HepG2 (cell line): ENCODE results near the gene GGCT. TPM values are rescaled to one million over a fixed set of nuclear protein-coding genes. Genes with fewer than 3 reads are reported as not detected.
A peak's percentile ranks its signal among the peaks of the same experiment; 100 is the strongest.

ENCODE experiments used
- ATAC-seq: fragments of 200-7000 bp; cut with Tn5 transposase; 3 replicates; pipeline ENCODE4 v1.9.1; 2020; ENCODE audit warnings: mild to moderate bottlenecking, moderate library complexity
- BruUV-seq: library from RNA; stranded (reverse); fragments of 400-500 nt; replicated peaks from 2 replicates; lab custom pipeline; 2021; lab: Mats Ljungman, UMichigan
- CTCF ChIA-PET: fragments of 300-600 bp; formaldehyde crosslinking; extraction: SDS; loops from one replicate; lab custom pipeline; 2021; ENCODE audit warnings: low total read pairs, inconsistent platforms, low intra/inter-chr PET ratio; lab: Yijun Ruan, JAX
- POLR2A ChIA-PET: fragments of 350-600 bp; sonication (Branson Sonifier 250); formaldehyde crosslinking; loops from one replicate; lab custom pipeline; 2020; ENCODE audit warnings: antibody characterized with exemption, inconsistent platforms; lab: Yijun Ruan, JAX
- DNase-seq: peaks from one replicate; pipeline ENCODE4 v3.0.0-alpha.2; 2015; ENCODE audit warnings: low spot score
- FAIRE-seq: peaks from 3 replicates; lab custom pipeline; 2011; peaks lifted over from hg19 to GRCh38; lab: Jason Lieb, UNC
- H2AFZ ChIP-seq: one replicate; pipeline ENCODE4 v1.6.1; 2011; ENCODE audit warnings: low read length, inconsistent platforms
- H3K27ac ChIP-seq: fragments of 300-600 bp; 3 replicates; pipeline ENCODE4 v1.8.0; 2011; ENCODE audit warnings: mixed run types, mild to moderate bottlenecking, mixed read lengths, low read length, inconsistent platforms; ENCODE audit not compliant: insufficient read depth; ENCODE audit errors: extremely low read length
- H3K27me3 ChIP-seq, 2 experiments: fragments of 200-600 bp in 1 of 2; 2 replicates in 1 of 2; 3 replicates in 1 of 2; pipeline versions ENCODE4 v1.6.0 to v1.8.0; 2011; ENCODE audit warnings: low read length in 2 of 2, mild to moderate bottlenecking in 2 of 2, moderate library complexity in 2 of 2, inconsistent platforms in 1 of 2; ENCODE audit not compliant: insufficient read depth in 2 of 2, control insufficient read depth in 1 of 2
- H3K36me3 ChIP-seq, 2 experiments: fragments of 200-600 bp in 1 of 2; replicated peaks in 1 of 2; 2 replicates in 1 of 2; 3 replicates in 1 of 2; pipeline versions ENCODE4 v1.5.1 to v1.8.0; 2011; ENCODE audit warnings: low read length in 2 of 2, inconsistent platforms in 1 of 2; ENCODE audit not compliant: insufficient read depth in 2 of 2, control insufficient read depth in 1 of 2
- H3K4me1 ChIP-seq: 2 replicates; pipeline ENCODE4 v1.5.1; 2012; ENCODE audit warnings: low read length, inconsistent platforms; ENCODE audit not compliant: insufficient read depth
- H3K4me2 ChIP-seq: 2 replicates; pipeline ENCODE4 v1.6.0; 2011; ENCODE audit warnings: low read depth, low read length, inconsistent platforms
- H3K4me3 ChIP-seq, 3 experiments: fragments of 200-600 bp in 1 of 3; sonication (generic), shearing (Covaris generic) in 1 of 3; replicated peaks in 1 of 3; 2 replicates each; pipeline ENCODE4 v1.5.1; 2011 to 2016; ENCODE audit warnings: low read length in 3 of 3, inconsistent platforms in 2 of 3, low read depth in 2 of 3, mild to moderate bottlenecking in 2 of 3, control low read depth in 1 of 3, mixed read lengths in 1 of 3; ENCODE audit not compliant: insufficient read depth in 1 of 3
- H3K79me2 ChIP-seq: one replicate; pipeline ENCODE4 v1.6.1; 2011; ENCODE audit warnings: low read length, inconsistent platforms; ENCODE audit not compliant: insufficient read depth
- H3K9ac ChIP-seq: 2 replicates; pipeline ENCODE4 v1.6.0; 2011; ENCODE audit warnings: mild to moderate bottlenecking, low read depth, low read length, inconsistent platforms; ENCODE audit not compliant: insufficient read depth
- H3K9me3 ChIP-seq: 2 replicates; pipeline ENCODE4 v1.5.1; 2012; ENCODE audit warnings: mild to moderate bottlenecking, low read length
- H4K20me1 ChIP-seq: 2 replicates; pipeline ENCODE4 v1.6.0; 2011; ENCODE audit warnings: inconsistent platforms, mild to moderate bottlenecking, low read length, moderate library complexity; ENCODE audit not compliant: insufficient read depth
- HCFC1 ChIP-seq: fragments of 150-350 bp; IDR thresholded peaks from 2 replicates; pipeline ENCODE4 v1.6.1; 2014; ENCODE audit warnings: low read depth, low read length
- NAIF1 ChIP-seq: sonication (generic); formaldehyde crosslinking; IDR thresholded peaks from 2 replicates; pipeline ENCODE4 v1.5.0; 2020; ENCODE audit warnings: mild to moderate bottlenecking, missing genetic modification reagents, borderline replicate concordance
- RNF2 ChIP-seq: fragments of 450-650 bp; conservative IDR thresholded peaks from 2 replicates; pipeline ENCODE4 v1.6.1; 2016; ENCODE audit warnings: low read depth
- ZNF10 ChIP-seq: sonication (generic); formaldehyde crosslinking; IDR thresholded peaks from 2 replicates; pipeline ENCODE4 v1.4.0; 2020; ENCODE audit warnings: mild to moderate bottlenecking, low read depth, missing genetic modification reagents, borderline replicate concordance
- ZNF101 ChIP-seq: sonication (generic); formaldehyde crosslinking; IDR thresholded peaks from 2 replicates; pipeline ENCODE4 v1.4.0; 2020; ENCODE audit warnings: mild to moderate bottlenecking, low read depth, missing genetic modification reagents, borderline replicate concordance
- ZNF547 ChIP-seq: sonication (generic); formaldehyde crosslinking; IDR thresholded peaks from 2 replicates; pipeline ENCODE4 v1.5.1; 2020; ENCODE audit warnings: mild to moderate bottlenecking, missing genetic modification reagents
- ZNF563 ChIP-seq: sonication (generic); formaldehyde crosslinking; IDR thresholded peaks from 2 replicates; pipeline ENCODE4 v1.8.0; 2022; ENCODE audit warnings: mild to moderate bottlenecking, moderate library complexity, missing genetic modification reagents
- WGBS: methylation state at CpG from one replicate; pipeline ENCODE4 v1.1.6; 2017; ENCODE audit warnings: low lambda C conversion rate; 5-methylcytosine and 5-hydroxymethylcytosine counted together
- in situ Hi-C: cut with HindIII; loops from 2 replicates; pipeline ENCODE4 v1.10.0; 2017; ENCODE audit warnings: low pct_unique_long_range_greater_than_20kb; ENCODE audit not compliant: extremely low pct_ligation_motif_present
- intact Hi-C: fragments of 100-400 bp; cut with micrococcal nuclease; formaldehyde crosslinking; loops from one replicate; pipeline ENCODE4 v1.10.0; 2022; ENCODE audit not compliant: unreplicated experiment
- polyA plus RNA-seq, 8 experiments: library from polyadenylated mRNA; depleted of rRNA in 3 of 8; stranded (reverse) in 7 of 8; unstranded in 1 of 8; fragments of >200 nt; fragmentation: Illumina TruSeq in 4 of 8; extraction: Trizol in 4 of 8; gene quantifications; 2 replicates each; pipeline versions ENCODE4 v1.2.1 to v1.2.3, GENCODE V29; 2011 to 2016; ENCODE audit warnings: low read depth in 4 of 8, missing spikeins in 1 of 8, mixed read lengths in 1 of 8; ENCODE audit not compliant: insufficient read depth in 1 of 8
- total RNA-seq, 5 experiments: library from RNA; depleted of rRNA; stranded (reverse); fragments of >200 nt; fragmentation: Illumina TruSeq; extraction: Trizol; gene quantifications; 2 replicates each; pipeline ENCODE4 v1.2.3, GENCODE V29; 2016; ENCODE audit warnings: low read depth in 1 of 5
- TF ChIP-seq, protein P1 (sequence below): sonication (generic); formaldehyde crosslinking; IDR thresholded peaks from 2 replicates; pipeline ENCODE4 v1.8.0; 2022; ENCODE audit warnings: mild to moderate bottlenecking, missing genetic modification reagents, moderate library complexity
- TF ChIP-seq, protein P2 (sequence below), 2 experiments: sonication (generic) in 1 of 2; formaldehyde crosslinking in 1 of 2; IDR thresholded peaks; 2 replicates each; pipeline versions ENCODE4 v1.4.0 to v1.6.1; 2016 to 2020; ENCODE audit warnings: borderline replicate concordance in 1 of 2, low read depth in 1 of 2, mild to moderate bottlenecking in 1 of 2, missing genetic modification reagents in 1 of 2
- TF ChIP-seq, protein P3 (sequence below): sonication (generic); formaldehyde crosslinking; IDR thresholded peaks from 2 replicates; pipeline ENCODE4 v1.5.0; 2020; ENCODE audit warnings: mild to moderate bottlenecking, missing genetic modification reagents, moderate library complexity
- TF ChIP-seq, protein P4 (sequence below): sonication (generic); formaldehyde crosslinking; IDR thresholded peaks from 2 replicates; pipeline ENCODE4 v1.8.1; 2023; ENCODE audit warnings: mild to moderate bottlenecking, missing genetic modification reagents, borderline replicate concordance

The GGCT gene
- total and polyA plus RNA-seq, 2 of the 13 experiments (the other 11 are each of a cell fraction or from before 2014, with no cell fraction given), result 19.5 to 78.3 TPM

DNA sequence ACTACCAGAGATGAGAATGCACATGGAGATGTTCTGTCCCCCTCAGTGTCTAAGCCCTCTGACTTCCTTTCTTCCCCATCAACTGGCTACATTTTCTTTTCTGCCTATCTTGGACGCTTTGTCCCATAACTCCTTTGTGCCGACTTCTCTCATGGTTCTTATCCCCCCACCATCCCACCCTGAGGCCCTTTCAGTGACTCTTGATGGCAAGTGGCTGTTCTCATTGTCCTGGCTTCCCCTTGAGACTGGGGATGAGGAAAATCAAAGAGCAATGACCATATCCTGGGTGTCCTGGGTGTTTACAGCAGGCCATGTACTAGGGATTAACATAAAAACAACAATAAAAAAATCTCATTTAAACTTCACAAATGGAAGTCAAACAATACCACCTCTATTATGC lies 18.8 kb upstream of the GGCT start (continued):
- TF ChIP-seq, protein P1, sequence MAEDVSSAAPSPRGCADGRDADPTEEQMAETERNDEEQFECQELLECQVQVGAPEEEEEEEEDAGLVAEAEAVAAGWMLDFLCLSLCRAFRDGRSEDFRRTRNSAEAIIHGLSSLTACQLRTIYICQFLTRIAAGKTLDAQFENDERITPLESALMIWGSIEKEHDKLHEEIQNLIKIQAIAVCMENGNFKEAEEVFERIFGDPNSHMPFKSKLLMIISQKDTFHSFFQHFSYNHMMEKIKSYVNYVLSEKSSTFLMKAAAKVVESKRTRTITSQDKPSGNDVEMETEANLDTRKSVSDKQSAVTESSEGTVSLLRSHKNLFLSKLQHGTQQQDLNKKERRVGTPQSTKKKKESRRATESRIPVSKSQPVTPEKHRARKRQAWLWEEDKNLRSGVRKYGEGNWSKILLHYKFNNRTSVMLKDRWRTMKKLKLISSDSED (CRISPR knock-in tag), result no peak
- no peak for TF ChIP-seq NAIF1 (CRISPR knock-in tag)
- no peak for TF ChIP-seq ZNF101 (CRISPR knock-in tag)
- no peak for TF ChIP-seq ZNF563 (CRISPR knock-in tag)
- TF ChIP-seq ZNF10 (CRISPR knock-in tag), result no peak
- no peak for TF ChIP-seq RNF2
- TF ChIP-seq HCFC1, result no peak

DNA sequence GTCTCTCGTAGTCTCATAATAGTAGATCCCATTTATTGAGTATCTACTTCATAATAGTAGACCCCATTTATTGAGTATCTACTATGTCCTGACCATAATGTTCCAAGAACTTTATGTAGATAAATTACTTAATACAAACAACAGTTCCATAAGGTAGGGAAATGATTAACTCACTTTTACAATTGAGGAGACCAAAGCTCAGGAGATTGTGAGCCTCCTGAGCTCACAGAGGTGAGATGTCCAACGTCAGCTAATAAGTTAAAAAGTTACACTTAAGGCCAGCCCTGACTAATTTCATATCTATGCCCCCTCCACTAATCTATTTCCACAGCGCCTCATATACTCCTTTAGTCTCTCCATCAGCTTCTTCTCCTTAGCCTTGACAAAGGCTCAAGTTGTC lies 17.5 kb upstream of the GGCT start:
- H4K20me1 ChIP-seq, result no peaks in the 10 kb centered on the region
- ChIA-PET CTCF (no interaction called here), POLR2A (no interaction called here)
- H3K9ac ChIP-seq, result no peak overlapping the region
- H3K4me2 ChIP-seq, result no peak overlapping the region
- H3K27me3 ChIP-seq, result no peaks in the 10 kb centered on the region
- H3K27ac ChIP-seq, result no peak overlapping the region
- DNase-seq (no peak), FAIRE-seq (no peak), ATAC-seq (peak; percentile 57; the same call in 2 of the 3 replicates)
- intact Hi-C loops (no loop called here), in situ Hi-C loops (no loop called here)
- H3K36me3 ChIP-seq, result no peaks in the 10 kb centered on the region
- H2AFZ ChIP-seq, result no peak overlapping the region
- no TSS peak for BruUV-seq
- WGBS, result 49% methylated on average over 3 of the region's 3 CpGs
- TF ChIP-seq, protein P2, sequence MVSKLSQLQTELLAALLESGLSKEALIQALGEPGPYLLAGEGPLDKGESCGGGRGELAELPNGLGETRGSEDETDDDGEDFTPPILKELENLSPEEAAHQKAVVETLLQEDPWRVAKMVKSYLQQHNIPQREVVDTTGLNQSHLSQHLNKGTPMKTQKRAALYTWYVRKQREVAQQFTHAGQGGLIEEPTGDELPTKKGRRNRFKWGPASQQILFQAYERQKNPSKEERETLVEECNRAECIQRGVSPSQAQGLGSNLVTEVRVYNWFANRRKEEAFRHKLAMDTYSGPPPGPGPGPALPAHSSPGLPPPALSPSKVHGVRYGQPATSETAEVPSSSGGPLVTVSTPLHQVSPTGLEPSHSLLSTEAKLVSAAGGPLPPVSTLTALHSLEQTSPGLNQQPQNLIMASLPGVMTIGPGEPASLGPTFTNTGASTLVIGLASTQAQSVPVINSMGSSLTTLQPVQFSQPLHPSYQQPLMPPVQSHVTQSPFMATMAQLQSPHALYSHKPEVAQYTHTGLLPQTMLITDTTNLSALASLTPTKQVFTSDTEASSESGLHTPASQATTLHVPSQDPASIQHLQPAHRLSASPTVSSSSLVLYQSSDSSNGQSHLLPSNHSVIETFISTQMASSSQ (IDR thresholded peaks at IDR 0.05; ENCODE audit: low read depth), result 0 out of 2 replicates have a peak, but pooled peaks have one; percentile 26
- TF ChIP-seq, protein P2 (CRISPR knock-in tag; IDR thresholded peaks at IDR 0.05; ENCODE audit: borderline replicate concordance), result no peak
- no peak for TF ChIP-seq ZNF547 (CRISPR knock-in tag)
- TF ChIP-seq, protein P3, sequence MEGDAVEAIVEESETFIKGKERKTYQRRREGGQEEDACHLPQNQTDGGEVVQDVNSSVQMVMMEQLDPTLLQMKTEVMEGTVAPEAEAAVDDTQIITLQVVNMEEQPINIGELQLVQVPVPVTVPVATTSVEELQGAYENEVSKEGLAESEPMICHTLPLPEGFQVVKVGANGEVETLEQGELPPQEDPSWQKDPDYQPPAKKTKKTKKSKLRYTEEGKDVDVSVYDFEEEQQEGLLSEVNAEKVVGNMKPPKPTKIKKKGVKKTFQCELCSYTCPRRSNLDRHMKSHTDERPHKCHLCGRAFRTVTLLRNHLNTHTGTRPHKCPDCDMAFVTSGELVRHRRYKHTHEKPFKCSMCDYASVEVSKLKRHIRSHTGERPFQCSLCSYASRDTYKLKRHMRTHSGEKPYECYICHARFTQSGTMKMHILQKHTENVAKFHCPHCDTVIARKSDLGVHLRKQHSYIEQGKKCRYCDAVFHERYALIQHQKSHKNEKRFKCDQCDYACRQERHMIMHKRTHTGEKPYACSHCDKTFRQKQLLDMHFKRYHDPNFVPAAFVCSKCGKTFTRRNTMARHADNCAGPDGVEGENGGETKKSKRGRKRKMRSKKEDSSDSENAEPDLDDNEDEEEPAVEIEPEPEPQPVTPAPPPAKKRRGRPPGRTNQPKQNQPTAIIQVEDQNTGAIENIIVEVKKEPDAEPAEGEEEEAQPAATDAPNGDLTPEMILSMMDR (CRISPR knock-in tag), result no peak
- TF ChIP-seq, protein P4, sequence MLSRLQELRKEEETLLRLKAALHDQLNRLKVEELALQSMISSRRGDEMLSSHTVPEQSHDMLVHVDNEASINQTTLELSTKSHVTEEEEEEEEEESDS (CRISPR knock-in tag), result no peak
- H3K4me3 ChIP-seq, result no peak overlapping the region
- H3K4me1 ChIP-seq, result peaks cover 49% of the 10 kb centered on the region
- no peaks in the 10 kb centered on the region for H3K79me2 ChIP-seq
- no peaks in the 10 kb centered on the region for H3K9me3 ChIP-seq
